Measurements from ENCODE around the gene NEU4.

DNA sequence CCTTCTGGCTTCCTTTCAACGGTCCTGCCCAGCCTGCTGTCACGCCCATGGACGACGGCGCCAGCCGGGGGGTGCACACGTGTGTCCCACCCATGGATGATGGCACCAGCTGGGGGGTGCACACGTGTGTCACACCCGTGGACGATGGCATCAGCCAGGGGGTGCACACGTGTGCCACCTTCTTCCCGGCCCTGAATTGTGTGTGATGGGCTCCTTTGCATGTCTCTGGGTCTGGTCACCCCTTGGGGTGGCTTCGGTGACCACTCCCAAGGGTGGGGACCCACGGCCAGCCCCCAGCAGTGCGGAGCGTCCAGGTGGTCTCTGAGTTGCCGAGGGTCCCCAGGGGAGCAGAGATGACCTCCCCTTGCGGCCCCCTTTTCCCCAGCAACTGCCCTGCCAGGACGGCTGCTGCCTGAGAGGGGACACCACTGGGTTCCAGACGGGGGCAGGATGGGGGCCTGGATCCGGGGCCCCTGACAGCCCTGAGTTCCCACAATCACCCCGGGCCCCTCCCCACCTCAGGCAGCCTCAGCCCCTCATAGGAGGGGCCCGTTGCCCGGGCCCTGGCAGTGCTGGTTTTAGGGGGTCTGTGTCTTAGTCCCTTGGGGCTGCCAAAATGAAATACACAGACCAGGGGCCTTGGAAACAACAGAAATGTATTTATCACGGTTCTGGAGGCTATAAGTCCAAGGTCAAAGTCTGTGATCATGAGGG is 9.4 kb downstream of the NEU4 start:
- TF ChIP-seq, protein P1, sequence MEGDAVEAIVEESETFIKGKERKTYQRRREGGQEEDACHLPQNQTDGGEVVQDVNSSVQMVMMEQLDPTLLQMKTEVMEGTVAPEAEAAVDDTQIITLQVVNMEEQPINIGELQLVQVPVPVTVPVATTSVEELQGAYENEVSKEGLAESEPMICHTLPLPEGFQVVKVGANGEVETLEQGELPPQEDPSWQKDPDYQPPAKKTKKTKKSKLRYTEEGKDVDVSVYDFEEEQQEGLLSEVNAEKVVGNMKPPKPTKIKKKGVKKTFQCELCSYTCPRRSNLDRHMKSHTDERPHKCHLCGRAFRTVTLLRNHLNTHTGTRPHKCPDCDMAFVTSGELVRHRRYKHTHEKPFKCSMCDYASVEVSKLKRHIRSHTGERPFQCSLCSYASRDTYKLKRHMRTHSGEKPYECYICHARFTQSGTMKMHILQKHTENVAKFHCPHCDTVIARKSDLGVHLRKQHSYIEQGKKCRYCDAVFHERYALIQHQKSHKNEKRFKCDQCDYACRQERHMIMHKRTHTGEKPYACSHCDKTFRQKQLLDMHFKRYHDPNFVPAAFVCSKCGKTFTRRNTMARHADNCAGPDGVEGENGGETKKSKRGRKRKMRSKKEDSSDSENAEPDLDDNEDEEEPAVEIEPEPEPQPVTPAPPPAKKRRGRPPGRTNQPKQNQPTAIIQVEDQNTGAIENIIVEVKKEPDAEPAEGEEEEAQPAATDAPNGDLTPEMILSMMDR (IDR thresholded peaks at IDR 0.05; ENCODE audit: poor library complexity, severe bottlenecking): no peak
- TF ChIP-seq EP300 (conservative IDR thresholded peaks at IDR 0.05; ENCODE audit: poor library complexity, severe bottlenecking) (no peak), RAD21 (conservative IDR thresholded peaks at IDR 0.05) (no peak), EZH2 (IDR thresholded peaks at IDR 0.05; ENCODE audit: borderline replicate concordance, insufficient read depth, low read length, poor library complexity, severe bottlenecking) (no peak), POLR2AphosphoS5 (IDR thresholded peaks at IDR 0.05) (no peak), MXI1 (conservative IDR thresholded peaks at IDR 0.05; ENCODE audit: poor library complexity, severe bottlenecking) (no peak)

All from neural cell (in vitro differentiated cells).